Measurements from ENCODE around the gene SUPT7L. TPM values are rescaled to one million over a fixed set of nuclear protein-coding genes. Genes with fewer than 3 reads are reported as not detected.

SUPT7L gene
- total and polyA plus RNA-seq, 2 of the 13 experiments (the other 11 are each of a cell fraction or from before 2014, with no cell fraction given), result 32.9 to 77.5 TPM

GRCh38 chr2:27683390-27684071 lies 20.1 kb upstream of the SUPT7L start (continued):
- no peak for TF ChIP-seq CERS6 (CRISPR knock-in tag; IDR thresholded peaks at IDR 0.05)
- TF ChIP-seq, protein P1, sequence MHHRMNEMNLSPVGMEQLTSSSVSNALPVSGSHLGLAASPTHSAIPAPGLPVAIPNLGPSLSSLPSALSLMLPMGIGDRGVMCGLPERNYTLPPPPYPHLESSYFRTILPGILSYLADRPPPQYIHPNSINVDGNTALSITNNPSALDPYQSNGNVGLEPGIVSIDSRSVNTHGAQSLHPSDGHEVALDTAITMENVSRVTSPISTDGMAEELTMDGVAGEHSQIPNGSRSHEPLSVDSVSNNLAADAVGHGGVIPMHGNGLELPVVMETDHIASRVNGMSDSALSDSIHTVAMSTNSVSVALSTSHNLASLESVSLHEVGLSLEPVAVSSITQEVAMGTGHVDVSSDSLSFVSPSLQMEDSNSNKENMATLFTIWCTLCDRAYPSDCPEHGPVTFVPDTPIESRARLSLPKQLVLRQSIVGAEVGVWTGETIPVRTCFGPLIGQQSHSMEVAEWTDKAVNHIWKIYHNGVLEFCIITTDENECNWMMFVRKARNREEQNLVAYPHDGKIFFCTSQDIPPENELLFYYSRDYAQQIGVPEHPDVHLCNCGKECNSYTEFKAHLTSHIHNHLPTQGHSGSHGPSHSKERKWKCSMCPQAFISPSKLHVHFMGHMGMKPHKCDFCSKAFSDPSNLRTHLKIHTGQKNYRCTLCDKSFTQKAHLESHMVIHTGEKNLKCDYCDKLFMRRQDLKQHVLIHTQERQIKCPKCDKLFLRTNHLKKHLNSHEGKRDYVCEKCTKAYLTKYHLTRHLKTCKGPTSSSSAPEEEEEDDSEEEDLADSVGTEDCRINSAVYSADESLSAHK (CRISPR knock-in tag; IDR thresholded peaks at IDR 0.05; ENCODE audit: borderline replicate concordance), result no peak
- TF ChIP-seq, protein P2, sequence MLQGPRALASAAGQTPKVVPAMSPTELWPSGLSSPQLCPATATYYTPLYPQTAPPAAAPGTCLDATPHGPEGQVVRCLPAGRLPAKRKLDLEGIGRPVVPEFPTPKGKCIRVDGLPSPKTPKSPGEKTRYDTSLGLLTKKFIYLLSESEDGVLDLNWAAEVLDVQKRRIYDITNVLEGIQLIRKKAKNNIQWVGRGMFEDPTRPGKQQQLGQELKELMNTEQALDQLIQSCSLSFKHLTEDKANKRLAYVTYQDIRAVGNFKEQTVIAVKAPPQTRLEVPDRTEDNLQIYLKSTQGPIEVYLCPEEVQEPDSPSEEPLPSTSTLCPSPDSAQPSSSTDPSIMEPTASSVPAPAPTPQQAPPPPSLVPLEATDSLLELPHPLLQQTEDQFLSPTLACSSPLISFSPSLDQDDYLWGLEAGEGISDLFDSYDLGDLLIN (CRISPR knock-in tag; IDR thresholded peaks at IDR 0.05; ENCODE audit: borderline replicate concordance), result no peak
- no peak for TF ChIP-seq ZNF691 (CRISPR knock-in tag; IDR thresholded peaks at IDR 0.05; ENCODE audit: borderline replicate concordance, low read depth)
- no peak for TF ChIP-seq MAZ (IDR thresholded peaks at IDR 0.05; ENCODE audit: borderline replicate concordance, low read depth, low read length)
- TF ChIP-seq MAZ (CRISPR knock-in tag; IDR thresholded peaks at IDR 0.05; ENCODE audit: low read depth), result peak; percentile 63; the same call in 1 of the 2 replicates
- no peak for TF ChIP-seq ZNF619 (CRISPR knock-in tag; IDR thresholded peaks at IDR 0.05)
- 0 out of 2 replicates have a peak, but pooled peaks have one; percentile 39 for TF ChIP-seq BORCS8-MEF2B (CRISPR knock-in tag; IDR thresholded peaks at IDR 0.05)
- TF ChIP-seq SMARCC2 (IDR thresholded peaks at IDR 0.05), result no peak
- TF ChIP-seq ZNF790 (CRISPR knock-in tag; IDR thresholded peaks at IDR 0.05; ENCODE audit: borderline replicate concordance), result no peak
- 0 out of 2 replicates have a peak, but pooled peaks have one; percentile 61 for TF ChIP-seq ZNF792 (CRISPR knock-in tag; IDR thresholded peaks at IDR 0.05)
- TF ChIP-seq CENPX (CRISPR knock-in tag; IDR thresholded peaks at IDR 0.05), result no peak
- TF ChIP-seq NFYB (CRISPR knock-in tag; IDR thresholded peaks at IDR 0.05), result no peak
- no peak for TF ChIP-seq ZC3H4 (CRISPR knock-in tag; IDR thresholded peaks at IDR 0.05; ENCODE audit: borderline replicate concordance)
- no peak for TF ChIP-seq WIZ (CRISPR knock-in tag; IDR thresholded peaks at IDR 0.05)
- no peak for TF ChIP-seq ZSCAN12 (CRISPR knock-in tag; IDR thresholded peaks at IDR 0.05)
- 0 out of 2 replicates have a peak, but pooled peaks have one; percentile 34 for TF ChIP-seq TBX2 (CRISPR knock-in tag; IDR thresholded peaks at IDR 0.05; ENCODE audit: borderline replicate concordance)
- TF ChIP-seq NFE2L2 (IDR thresholded peaks at IDR 0.05; ENCODE audit: low read length), result no peak
- TF ChIP-seq, protein P3, sequence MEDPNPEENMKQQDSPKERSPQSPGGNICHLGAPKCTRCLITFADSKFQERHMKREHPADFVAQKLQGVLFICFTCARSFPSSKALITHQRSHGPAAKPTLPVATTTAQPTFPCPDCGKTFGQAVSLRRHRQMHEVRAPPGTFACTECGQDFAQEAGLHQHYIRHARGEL (CRISPR knock-in tag; IDR thresholded peaks at IDR 0.05), result no peak
- peak; percentile 93 for TF ChIP-seq STAG1 (CRISPR knock-in tag; IDR thresholded peaks at IDR 0.05)
- TF ChIP-seq, protein P4, sequence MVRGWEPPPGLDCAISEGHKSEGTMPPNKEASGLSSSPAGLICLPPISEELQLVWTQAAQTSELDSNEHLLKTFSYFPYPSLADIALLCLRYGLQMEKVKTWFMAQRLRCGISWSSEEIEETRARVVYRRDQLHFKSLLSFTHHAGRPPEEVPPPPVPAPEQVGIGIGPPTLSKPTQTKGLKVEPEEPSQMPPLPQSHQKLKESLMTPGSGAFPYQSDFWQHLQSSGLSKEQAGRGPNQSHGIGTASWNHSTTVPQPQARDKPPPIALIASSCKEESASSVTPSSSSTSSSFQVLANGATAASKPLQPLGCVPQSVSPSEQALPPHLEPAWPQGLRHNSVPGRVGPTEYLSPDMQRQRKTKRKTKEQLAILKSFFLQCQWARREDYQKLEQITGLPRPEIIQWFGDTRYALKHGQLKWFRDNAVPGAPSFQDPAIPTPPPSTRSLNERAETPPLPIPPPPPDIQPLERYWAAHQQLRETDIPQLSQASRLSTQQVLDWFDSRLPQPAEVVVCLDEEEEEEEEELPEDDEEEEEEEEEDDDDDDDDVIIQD (CRISPR knock-in tag; IDR thresholded peaks at IDR 0.05; ENCODE audit: low read depth), result peak; percentile 39; the same call in 1 of the 2 replicates
- no peak for TF ChIP-seq NPAS2 (CRISPR knock-in tag; IDR thresholded peaks at IDR 0.05; ENCODE audit: borderline replicate concordance)
- no peak for TF ChIP-seq MATR3 (CRISPR knock-in tag; IDR thresholded peaks at IDR 0.05)
- no peak for TF ChIP-seq ZNF282 (IDR thresholded peaks at IDR 0.05; ENCODE audit: partially characterized antibody)
